GM21515 (cell line): ENCODE measurements around the gene CGB8.
"Not testable (repeated sequence)": the region's sequence is repeated elsewhere in the genome, so short reads cannot be mapped to it uniquely, and the experiment has no call there.

ENCODE experiments used
- ATAC-seq: cut with Tn5 transposase; IDR thresholded peaks from one replicate; pipeline ENCODE4 v1.9.1; 2021; ENCODE audit not compliant: unreplicated experiment

Gene CGB8

GRCh38 chr19:49031642-49032301 lies 17.1 kb downstream of the CGB8 start, which contains the start of gene CGB2:
CGB2 (plus strand) TSS chr19:49031890; CDS start chr19:49032096, 206 bp downstream.
- not testable (repeated sequence) for ATAC-seq

GRCh38 chr19:49030323-49030722 lies 18.6 kb downstream of the CGB8 start:
- not testable (repeated sequence) for ATAC-seq

- not testable (repeated sequence) for ATAC-seq
These were observed 19.2 kb downstream of the CGB8 start for GRCh38 chr19:49029749-49030148.

DNA sequence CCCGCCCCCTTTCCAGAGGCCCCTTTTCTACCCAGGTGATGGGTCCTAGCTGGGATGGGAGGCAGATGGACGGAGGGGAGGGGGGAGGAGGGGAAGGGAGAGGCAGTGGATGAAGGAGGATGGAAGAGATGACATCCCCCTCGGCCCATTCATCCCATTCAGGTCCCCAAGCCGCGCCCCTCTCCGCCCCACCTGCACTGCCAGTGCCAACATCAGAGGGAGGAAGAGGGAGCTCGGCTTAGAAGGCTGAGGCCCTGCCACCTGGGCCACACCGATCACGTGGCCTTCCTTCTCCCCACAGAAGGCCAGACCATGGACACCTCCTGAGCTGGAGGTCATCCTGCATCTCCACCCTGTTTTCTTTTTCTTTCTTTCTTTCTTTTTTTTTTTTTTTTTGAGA lies 20.2 kb downstream of the CGB8 start:
- ATAC-seq = not testable (repeated sequence)

DNA sequence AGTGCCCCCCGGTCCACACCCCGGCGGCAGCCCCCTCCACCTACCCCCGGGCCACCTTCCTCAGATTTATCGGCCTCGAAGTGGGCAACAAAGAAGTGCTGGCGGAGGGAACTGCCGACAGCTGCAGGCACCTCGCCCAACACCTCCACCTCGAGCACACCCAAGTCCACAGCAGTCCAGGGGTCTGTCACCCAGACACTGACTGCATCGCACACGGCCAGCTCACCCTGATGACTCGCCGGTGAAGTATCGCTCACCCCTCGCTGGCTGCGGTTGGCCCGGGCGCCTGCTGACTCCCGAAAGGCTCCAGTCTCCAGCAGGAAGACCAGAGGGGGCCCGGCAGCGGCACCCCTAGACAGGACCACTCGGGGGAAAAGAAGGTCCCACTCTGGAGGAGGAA lies 23.3 kb downstream of the CGB8 start:
- ATAC-seq = not testable (repeated sequence)

DNA sequence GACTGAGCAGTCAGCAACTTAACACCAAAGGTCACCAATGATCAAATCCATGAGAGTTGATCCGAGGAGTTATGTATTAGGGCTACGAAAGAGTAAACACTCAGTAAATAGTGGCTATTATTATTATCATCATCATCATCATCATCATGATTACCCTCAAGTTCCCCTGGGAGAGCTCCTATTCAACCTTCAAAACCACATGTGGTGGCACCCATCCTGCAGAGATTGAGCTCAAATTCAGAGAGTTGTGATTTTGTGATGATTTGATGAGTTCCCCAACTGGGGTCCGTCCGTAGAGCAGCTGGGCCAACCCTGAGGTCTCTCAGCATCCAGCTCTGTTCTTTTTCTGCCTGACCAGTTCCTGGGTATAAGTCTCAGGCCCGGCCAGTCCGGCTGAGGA lies 23.8 kb downstream of the CGB8 start:
- ATAC-seq = not testable (repeated sequence)

- ATAC-seq = not testable (repeated sequence)
These were observed 24.7 kb downstream of the CGB8 start, which contains the start of gene CGB3 for GRCh38 chr19:49024233-49024632. CGB3 (minus strand) TSS chr19:49024333; CDS start chr19:49023971, 362 bp downstream.

- no peak for ATAC-seq
These were observed 26.8 kb downstream of the CGB8 start for GRCh38 chr19:49022116-49022515.

GRCh38 chr19:49020931-49021895 lies 27.7 kb downstream of the CGB8 start:
- no peak for ATAC-seq

- ATAC-seq = no peak
These were observed 28.6 kb downstream of the CGB8 start for GRCh38 chr19:49020342-49020741.

GRCh38 chr19:49019242-49019932 lies 29.5 kb downstream of the CGB8 start:
- no peak for ATAC-seq

DNA sequence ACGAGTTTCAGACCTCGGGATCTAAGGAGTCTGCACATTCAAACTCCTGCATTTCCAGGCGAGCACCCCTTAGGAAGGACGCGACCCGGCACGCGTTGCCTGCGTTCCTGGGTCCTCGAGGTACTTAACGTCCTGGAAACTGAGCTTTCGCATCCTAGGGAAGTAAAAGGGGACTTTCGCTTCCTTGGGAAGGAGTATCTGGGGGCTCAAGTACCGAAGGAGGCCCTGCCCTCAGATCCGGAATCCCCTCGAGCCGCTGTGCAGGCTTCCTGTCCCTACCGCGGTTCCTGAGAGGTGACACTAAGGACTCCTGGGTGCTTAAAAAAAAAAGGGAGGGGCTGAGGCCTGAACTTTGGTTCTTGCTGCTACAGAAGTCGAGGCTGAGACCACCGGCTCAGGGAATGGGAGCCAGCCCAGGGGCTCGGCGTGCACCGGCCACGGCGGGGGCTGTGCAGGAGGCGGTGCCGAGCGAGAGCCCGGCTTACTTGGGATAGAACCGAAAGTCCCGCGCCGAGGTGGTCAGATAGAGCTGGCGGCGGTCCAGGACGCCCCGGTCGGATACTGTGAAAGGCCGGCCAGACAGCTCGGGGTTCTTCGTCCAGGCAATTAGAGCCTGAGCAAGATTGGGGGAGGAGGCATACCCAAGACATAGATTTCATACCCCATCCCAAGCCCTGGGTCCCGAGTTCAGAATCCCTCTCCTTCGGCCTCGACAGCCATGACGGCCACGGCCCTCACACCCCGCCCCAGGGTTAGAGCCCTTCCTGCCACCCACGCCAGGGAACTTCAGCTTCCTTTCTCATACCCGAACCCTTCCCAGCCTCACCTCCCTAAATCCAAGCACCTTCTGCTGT lies 30.3 kb downstream of the CGB8 start:
- not testable (repeated sequence) for ATAC-seq

GRCh38 chr19:49017666-49018351 lies 31.1 kb downstream of the CGB8 start:
- no peak for ATAC-seq

- ATAC-seq = no peak
These were observed 31.8 kb downstream of the CGB8 start, which contains the start of gene LHB for GRCh38 chr19:49017041-49017665. LHB (minus strand) TSS chr19:49017091; CDS start chr19:49017081, 10 bp downstream.

DNA sequence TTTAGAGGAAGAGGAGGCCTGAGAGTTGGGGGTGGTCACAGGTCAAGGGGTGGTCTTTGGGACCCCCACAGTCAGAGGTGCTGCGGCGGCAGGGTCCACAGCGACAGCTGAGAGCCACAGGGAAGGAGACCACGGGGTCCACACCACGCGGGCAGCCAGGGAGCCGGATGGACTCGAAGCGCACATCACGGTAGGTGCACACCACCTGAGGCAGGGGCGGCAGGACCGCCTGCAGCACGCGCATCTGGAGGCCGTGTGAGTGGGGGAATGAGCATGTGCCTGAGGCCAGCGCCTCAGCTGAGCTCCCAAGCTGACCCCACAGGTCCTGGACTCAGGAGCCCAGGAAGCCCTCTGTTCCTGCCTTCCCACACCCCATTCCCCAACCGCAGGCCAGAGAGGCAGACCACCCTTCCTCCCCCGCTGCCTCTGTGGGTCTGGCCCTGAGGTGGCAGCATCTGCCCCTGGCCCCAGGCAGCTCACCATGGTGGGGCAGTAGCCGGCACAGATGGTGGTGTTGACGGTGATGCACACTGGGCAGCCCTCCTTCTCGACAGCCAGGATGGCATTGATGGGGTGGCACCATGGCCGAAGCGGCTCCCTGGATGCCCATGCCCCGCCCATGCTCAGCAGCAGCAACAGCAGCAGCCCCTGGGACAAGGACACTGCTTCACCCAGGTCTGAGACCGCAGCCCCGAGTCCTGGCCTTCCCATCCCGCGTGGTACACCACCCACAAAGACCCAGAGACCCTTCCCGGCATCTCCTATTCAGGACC lies 32.7 kb downstream of the CGB8 start:
- ATAC-seq = no peak

DNA sequence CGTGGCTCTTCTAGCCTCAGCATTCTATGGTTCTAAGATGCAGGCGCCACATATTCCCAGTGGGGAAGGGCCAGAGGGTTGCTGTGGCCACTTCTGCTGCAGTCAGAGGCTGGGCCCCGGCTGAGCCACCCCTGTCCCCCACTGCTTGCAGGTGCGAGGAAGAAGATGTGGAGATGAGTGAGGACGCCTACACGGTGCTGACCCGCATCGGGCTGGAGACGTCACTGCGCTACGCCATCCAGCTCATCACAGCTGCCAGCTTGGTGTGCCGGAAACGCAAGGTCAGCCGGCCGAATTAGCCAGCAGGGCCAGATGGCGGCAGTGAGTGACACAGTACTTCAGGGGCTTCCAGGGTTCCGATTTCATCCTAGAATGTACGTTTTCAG lies 34.0 kb downstream of the CGB8 start:
- ATAC-seq = no peak

- ATAC-seq = no peak
These were observed 34.6 kb downstream of the CGB8 start for GRCh38 chr19:49014123-49014869.

DNA sequence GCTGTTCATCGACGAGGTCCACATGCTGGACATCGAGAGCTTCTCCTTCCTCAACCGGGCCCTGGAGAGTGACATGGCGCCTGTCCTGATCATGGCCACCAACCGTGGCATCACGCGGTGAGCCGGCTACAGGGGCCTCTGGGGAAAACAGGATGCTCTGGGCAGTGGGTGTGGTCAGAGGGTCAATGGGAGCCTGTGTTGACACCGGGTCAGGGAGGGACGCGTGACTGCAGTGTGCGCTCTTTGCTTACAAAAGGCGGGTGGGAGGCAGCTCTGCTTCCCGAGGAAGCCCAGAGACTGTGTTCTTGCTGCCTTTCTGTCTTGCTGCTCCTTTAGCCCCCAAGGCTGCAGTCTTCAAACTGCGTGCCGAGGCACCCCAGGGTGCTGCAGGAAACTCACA lies 37.7 kb downstream of the CGB8 start:
- no peak for ATAC-seq
